Lung (tissue), 12 donors: ENCODE measurements around the gene FES. TPM values are rescaled to one million over a fixed set of nuclear protein-coding genes. Genes with fewer than 3 reads are reported as not detected.

ENCODE experiments used
- ATAC-seq: fragments of 200-7000 bp; cut with Tn5 transposase; one replicate; pipeline ENCODE4 v1.9.1; 2020; ENCODE audit warnings: moderate number of reproducible peaks; ENCODE audit not compliant: insufficient read depth, low FRiP score
- DNase-seq, 3 donors: peaks; one replicate each; pipeline ENCODE4 v3.0.0-alpha.2; 2013 to 2017
- H3K27ac ChIP-seq, 2 donors: one replicate each; pipeline ENCODE4 v1.5.1; 2013; ENCODE audit warnings: mild to moderate bottlenecking in 2 of 2, moderate library complexity in 2 of 2, control low read depth in 1 of 2, inconsistent platforms in 1 of 2, low read depth in 1 of 2, low read length in 1 of 2
- H3K27me3 ChIP-seq, 3 donors: one replicate each; pipeline ENCODE4 v1.5.1; 2013; ENCODE audit warnings: low read length in 2 of 3; ENCODE audit not compliant: control insufficient read depth in 3 of 3, insufficient read depth in 3 of 3
- H3K36me3 ChIP-seq, 4 donors: one replicate each; pipeline ENCODE4 v1.5.1; 2013; ENCODE audit warnings: low read length in 4 of 4, mild to moderate bottlenecking in 1 of 4, moderate library complexity in 1 of 4; ENCODE audit not compliant: control insufficient read depth in 4 of 4, insufficient read depth in 4 of 4
- H3K4me1 ChIP-seq, 5 donors: one replicate each; pipeline ENCODE4 v1.5.1; 2013; ENCODE audit warnings: low read length in 5 of 5, mild to moderate bottlenecking in 2 of 5, moderate library complexity in 1 of 5; ENCODE audit not compliant: control insufficient read depth in 5 of 5, insufficient read depth in 5 of 5
- H3K4me3 ChIP-seq: one replicate; pipeline ENCODE4 v1.5.1; 2013; ENCODE audit warnings: mild to moderate bottlenecking, control low read depth, moderate library complexity
- H3K9ac ChIP-seq, 2 donors: one replicate each; pipeline ENCODE4 v1.5.1; 2013; ENCODE audit warnings: low read length in 2 of 2, control low read depth in 1 of 2; ENCODE audit not compliant: insufficient read depth in 1 of 2
- H3K9me3 ChIP-seq, 4 donors: one replicate each; pipeline ENCODE4 v1.5.1; 2013; ENCODE audit warnings: low read length in 3 of 4, mild to moderate bottlenecking in 1 of 4, moderate library complexity in 1 of 4; ENCODE audit not compliant: control insufficient read depth in 4 of 4, insufficient read depth in 3 of 4
- CTCF ChIP-seq: IDR thresholded peaks from 2 replicates; pipeline ENCODE4 v1.5.1; 2012; ENCODE audit warnings: mild to moderate bottlenecking; ENCODE audit errors: control extremely low read depth, extremely low read depth
- WGBS, 2 donors: extraction: QIAGEN DNeasy Blood & Tissue Kit; methylation state at CpG; one replicate each; pipeline ENCODE4 v1.1.7; 2013; 5-methylcytosine and 5-hydroxymethylcytosine counted together
- polyA plus RNA-seq, 2 donors: library from polyadenylated mRNA; stranded (reverse); fragments of 200-250 nt; gene quantifications; one replicate each; pipeline ENCODE4 v1.2.1, GENCODE V29; 2013
- total RNA-seq, 2 donors: library from RNA; depleted of rRNA in 1 of 2; stranded (reverse); fragments of >200 nt in 1 of 2; gene quantifications; one replicate each; pipeline ENCODE4 v1.2.1, GENCODE V29; 2014 to 2021
- donor health status: control.
- donor health status: control.
- donor health status: Bipolar disorder and iron deficiency.
- donor health status: healthy.
- donor health status: DM: yes; HTN: yes; CAD: no.

Gene FES
- total and polyA plus RNA-seq, 4 donors: 25.7 to 104 (median 55.5) TPM

- TF ChIP-seq CTCF: no peak
- Histone ChIP-seq H3K9me3 (no peaks in the 10 kb centered on the region), H3K27ac (no peak overlapping the region), H3K4me3 (no peak overlapping the region), H3K4me1 (peaks cover 0 to 8% (median 0%) of the 10 kb centered on the region in 5 donors), H3K36me3 (no peaks in the 10 kb centered on the region), H3K27me3 (no peaks in the 10 kb centered on the region), H3K9ac (no peak overlapping the region)
- WGBS, 2 donors: 88 to 90% methylated on average over 11 of the region's 11 CpGs
- DNase-seq: no peak
- ATAC-seq: no peak
Observed at GRCh38 chr15:90837094-90837493, 47.2 kb upstream of the FES start.

- Histone ChIP-seq H3K4me1 (peaks cover 0 to 8% (median 0%) of the 10 kb centered on the region in 5 donors), H3K36me3 (no peaks in the 10 kb centered on the region), H3K4me3 (no peak overlapping the region), H3K27ac (no peak overlapping the region), H3K9ac (no peak overlapping the region), H3K9me3 (no peaks in the 10 kb centered on the region), H3K27me3 (no peaks in the 10 kb centered on the region)
- TF ChIP-seq CTCF: no peak
- no peak for ATAC-seq
- WGBS, 2 donors: 30 to 52% methylated on average over 15 of the region's 15 CpGs
- DNase-seq: no peak
Observed at GRCh38 chr15:90838139-90838538, 46.2 kb upstream of the FES start.

- no peak overlapping the region for H3K27ac ChIP-seq
- no peak overlapping the region for H3K4me3 ChIP-seq
- TF ChIP-seq CTCF: no peak
- H3K4me1 ChIP-seq: peaks cover 0 to 8% (median 0%) of the 10 kb centered on the region in 5 donors
- H3K9me3 ChIP-seq: no peaks in the 10 kb centered on the region
- no peak for DNase-seq
- 81 to 85% methylated on average over 15 of the region's 15 CpGs for WGBS, 2 donors
- H3K27me3 ChIP-seq: no peaks in the 10 kb centered on the region
- no peaks in the 10 kb centered on the region for H3K36me3 ChIP-seq
- ATAC-seq: no peak
- no peak overlapping the region for H3K9ac ChIP-seq
Observed at GRCh38 chr15:90838544-90838943, 45.8 kb upstream of the FES start.
